Middle frontal gyrus (tissue), 1 donor: ENCODE measurements around the gene EFCAB6.

Source experiments
- DNase-seq: peaks from one replicate; pipeline ENCODE4 v3.0.0-alpha.2; 2015; ENCODE audit warnings: low spot score; ENCODE audit errors: extremely low spot score

The EFCAB6 gene

GRCh38 chr22:43831561-43832392, 19.7 kb upstream of the EFCAB6 start:
- no peak for DNase-seq

GRCh38 chr22:43830931-43831560, 18.9 kb upstream of the EFCAB6 start:
- no peak for DNase-seq

GRCh38 chr22:43829904-43830851, 18.1 kb upstream of the EFCAB6 start:
- no peak for DNase-seq

- DNase-seq = no peak
These were observed 17.1 kb upstream of the EFCAB6 start for GRCh38 chr22:43828998-43829782.

- DNase-seq = no peak
These were observed 16.6 kb upstream of the EFCAB6 start for GRCh38 chr22:43828725-43828997.

- no peak for DNase-seq
These were observed 16.0 kb upstream of the EFCAB6 start for GRCh38 chr22:43827926-43828724.

GRCh38 chr22:43827003-43827735, 15.1 kb upstream of the EFCAB6 start:
- DNase-seq = no peak

- no peak for DNase-seq
These were observed 14.3 kb upstream of the EFCAB6 start for GRCh38 chr22:43826142-43827002.

GRCh38 chr22:43825651-43826050, 13.5 kb upstream of the EFCAB6 start:
- no peak for DNase-seq

GRCh38 chr22:43824724-43825420, 12.8 kb upstream of the EFCAB6 start:
- no peak for DNase-seq

GRCh38 chr22:43823911-43824665, 12.0 kb upstream of the EFCAB6 start:
- no peak for DNase-seq

- DNase-seq = no peak
These were observed 11.3 kb upstream of the EFCAB6 start for GRCh38 chr22:43823353-43823908.

GRCh38 chr22:43821606-43822425, 9.7 kb upstream of the EFCAB6 start:
- no peak for DNase-seq

GRCh38 chr22:43820651-43821305, 8.7 kb upstream of the EFCAB6 start:
- no peak for DNase-seq

- DNase-seq = no peak
These were observed 8.0 kb upstream of the EFCAB6 start for GRCh38 chr22:43819931-43820640.
